Upper lobe of left lung (tissue), 4 donors: ENCODE measurements around the gene HDAC7.

Experiments
- POLR2A ChIP-seq, 4 donors: fragments of 450-650 bp; IDR thresholded peaks; one replicate each; pipeline ENCODE4 v1.5.1; 2016 to 2017; ENCODE audit warnings: antibody characterized with exemption in 4 of 4, mild to moderate bottlenecking in 2 of 4
- POLR2AphosphoS5 ChIP-seq, 2 donors: sonication (generic); formaldehyde crosslinking; IDR thresholded peaks; one replicate each; pipeline ENCODE4 v1.5.1; 2017; ENCODE audit warnings: antibody characterized with exemption in 2 of 2
- TF ChIP-seq, protein P1 (sequence below), 6 experiments: fragments of 450-650 bp in 4 of 6; fragments of 200-600 bp in 2 of 6; sonication (generic) in 2 of 6; IDR thresholded peaks; one replicate each; pipeline ENCODE4 v1.5.1; 2016 to 2019; ENCODE audit warnings: antibody characterized with exemption in 6 of 6

DNA sequence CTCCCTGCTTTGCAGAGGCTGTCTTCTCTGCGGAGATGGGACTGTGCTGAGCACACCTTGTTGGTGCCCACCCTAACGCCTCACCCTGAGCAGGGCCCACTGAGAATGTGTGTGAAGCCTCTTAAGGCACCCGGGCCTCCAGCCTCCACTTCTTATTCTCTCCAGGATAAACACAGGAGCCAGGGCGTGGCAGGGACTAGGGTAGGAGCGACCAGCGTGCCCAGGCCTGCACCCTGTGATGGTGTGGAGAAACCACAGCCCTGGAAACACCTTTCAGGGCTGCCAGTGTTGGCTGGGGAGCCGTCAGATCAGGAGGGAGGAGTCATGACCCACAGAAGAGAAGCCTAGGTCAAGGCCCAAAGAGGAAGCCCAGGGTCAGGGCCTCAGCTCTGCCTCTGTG, 43.8 kb upstream of the HDAC7 start:
- TF ChIP-seq, protein P1, sequence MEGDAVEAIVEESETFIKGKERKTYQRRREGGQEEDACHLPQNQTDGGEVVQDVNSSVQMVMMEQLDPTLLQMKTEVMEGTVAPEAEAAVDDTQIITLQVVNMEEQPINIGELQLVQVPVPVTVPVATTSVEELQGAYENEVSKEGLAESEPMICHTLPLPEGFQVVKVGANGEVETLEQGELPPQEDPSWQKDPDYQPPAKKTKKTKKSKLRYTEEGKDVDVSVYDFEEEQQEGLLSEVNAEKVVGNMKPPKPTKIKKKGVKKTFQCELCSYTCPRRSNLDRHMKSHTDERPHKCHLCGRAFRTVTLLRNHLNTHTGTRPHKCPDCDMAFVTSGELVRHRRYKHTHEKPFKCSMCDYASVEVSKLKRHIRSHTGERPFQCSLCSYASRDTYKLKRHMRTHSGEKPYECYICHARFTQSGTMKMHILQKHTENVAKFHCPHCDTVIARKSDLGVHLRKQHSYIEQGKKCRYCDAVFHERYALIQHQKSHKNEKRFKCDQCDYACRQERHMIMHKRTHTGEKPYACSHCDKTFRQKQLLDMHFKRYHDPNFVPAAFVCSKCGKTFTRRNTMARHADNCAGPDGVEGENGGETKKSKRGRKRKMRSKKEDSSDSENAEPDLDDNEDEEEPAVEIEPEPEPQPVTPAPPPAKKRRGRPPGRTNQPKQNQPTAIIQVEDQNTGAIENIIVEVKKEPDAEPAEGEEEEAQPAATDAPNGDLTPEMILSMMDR (IDR thresholded peaks at IDR 0.05) = no peak
- no peak for TF ChIP-seq POLR2A (IDR thresholded peaks at IDR 0.05)
- no peak for TF ChIP-seq POLR2AphosphoS5 (IDR thresholded peaks at IDR 0.05)
